Measurements from ENCODE around the gene UGT1A7.

Gene UGT1A7

GRCh38 chr2:233754872-233755611, 73.3 kb downstream of the UGT1A7 start:
- no peaks in the 10 kb centered on the region for H3K36me3 ChIP-seq (ENCODE audit: control insufficient read depth, insufficient read depth, low read length)
- no peak for DNase-seq (ENCODE audit: extremely low read depth, insufficient read length)
- H3K4me3 ChIP-seq (replicated peaks; ENCODE audit: low read depth, low read length), result no peak overlapping the region
- H3K27me3 ChIP-seq (replicated peaks; ENCODE audit: control insufficient read depth, insufficient read depth, low read length), result no peaks in the 10 kb centered on the region
- TF ChIP-seq CTCF (IDR thresholded peaks at IDR 0.05; ENCODE audit: insufficient read depth, low read length, poor library complexity, severe bottlenecking), result no peak

- H3K36me3 ChIP-seq (ENCODE audit: control insufficient read depth, insufficient read depth, low read length), result no peaks in the 10 kb centered on the region
- DNase-seq (ENCODE audit: extremely low read depth, insufficient read length), result no peak
- H3K4me3 ChIP-seq (replicated peaks; ENCODE audit: low read depth, low read length), result no peak overlapping the region
- TF ChIP-seq CTCF (IDR thresholded peaks at IDR 0.05; ENCODE audit: insufficient read depth, low read length, poor library complexity, severe bottlenecking), result no peak
- no peaks in the 10 kb centered on the region for H3K27me3 ChIP-seq (replicated peaks; ENCODE audit: control insufficient read depth, insufficient read depth, low read length)
Observed at GRCh38 chr2:233756429-233757081, 74.9 kb downstream of the UGT1A7 start.

- TF ChIP-seq CTCF (IDR thresholded peaks at IDR 0.05; ENCODE audit: insufficient read depth, low read length, poor library complexity, severe bottlenecking), result no peak
- Histone ChIP-seq H3K36me3 (ENCODE audit: control insufficient read depth, insufficient read depth, low read length) (no peaks in the 10 kb centered on the region), H3K27me3 (replicated peaks; ENCODE audit: control insufficient read depth, insufficient read depth, low read length) (no peaks in the 10 kb centered on the region), H3K4me3 (replicated peaks; ENCODE audit: low read depth, low read length) (no peak overlapping the region)
- DNase-seq (ENCODE audit: extremely low read depth, insufficient read length), result no peak
Observed at GRCh38 chr2:233758141-233758540, 76.4 kb downstream of the UGT1A7 start.

- no peak for TF ChIP-seq CTCF (IDR thresholded peaks at IDR 0.05; ENCODE audit: insufficient read depth, low read length, poor library complexity, severe bottlenecking)
- no peak for DNase-seq (ENCODE audit: extremely low read depth, insufficient read length)
- H3K4me3 ChIP-seq (replicated peaks; ENCODE audit: low read depth, low read length), result no peak overlapping the region
- no peaks in the 10 kb centered on the region for H3K27me3 ChIP-seq (replicated peaks; ENCODE audit: control insufficient read depth, insufficient read depth, low read length)
- no peaks in the 10 kb centered on the region for H3K36me3 ChIP-seq (ENCODE audit: control insufficient read depth, insufficient read depth, low read length)
Observed at GRCh38 chr2:233758849-233759248, 77.1 kb downstream of the UGT1A7 start.

- Histone ChIP-seq H3K36me3 (ENCODE audit: control insufficient read depth, insufficient read depth, low read length) (no peaks in the 10 kb centered on the region), H3K4me3 (replicated peaks; ENCODE audit: low read depth, low read length) (no peak within 1 kb of the TSS), H3K27me3 (replicated peaks; ENCODE audit: control insufficient read depth, insufficient read depth, low read length) (no peaks in the 10 kb centered on the region)
- no peak for DNase-seq (ENCODE audit: extremely low read depth, insufficient read length)
- no peak for TF ChIP-seq CTCF (IDR thresholded peaks at IDR 0.05; ENCODE audit: insufficient read depth, low read length, poor library complexity, severe bottlenecking)
Observed at GRCh38 chr2:233760043-233760442, 78.3 kb downstream of the UGT1A7 start, which contains the start of gene UGT1A1. Gene UGT1A1 (plus strand): TSS chr2:233760270. CDS start chr2:233760288, 18 bp downstream.
